ENCODE measurements around the gene LKAAEAR1.

DNA sequence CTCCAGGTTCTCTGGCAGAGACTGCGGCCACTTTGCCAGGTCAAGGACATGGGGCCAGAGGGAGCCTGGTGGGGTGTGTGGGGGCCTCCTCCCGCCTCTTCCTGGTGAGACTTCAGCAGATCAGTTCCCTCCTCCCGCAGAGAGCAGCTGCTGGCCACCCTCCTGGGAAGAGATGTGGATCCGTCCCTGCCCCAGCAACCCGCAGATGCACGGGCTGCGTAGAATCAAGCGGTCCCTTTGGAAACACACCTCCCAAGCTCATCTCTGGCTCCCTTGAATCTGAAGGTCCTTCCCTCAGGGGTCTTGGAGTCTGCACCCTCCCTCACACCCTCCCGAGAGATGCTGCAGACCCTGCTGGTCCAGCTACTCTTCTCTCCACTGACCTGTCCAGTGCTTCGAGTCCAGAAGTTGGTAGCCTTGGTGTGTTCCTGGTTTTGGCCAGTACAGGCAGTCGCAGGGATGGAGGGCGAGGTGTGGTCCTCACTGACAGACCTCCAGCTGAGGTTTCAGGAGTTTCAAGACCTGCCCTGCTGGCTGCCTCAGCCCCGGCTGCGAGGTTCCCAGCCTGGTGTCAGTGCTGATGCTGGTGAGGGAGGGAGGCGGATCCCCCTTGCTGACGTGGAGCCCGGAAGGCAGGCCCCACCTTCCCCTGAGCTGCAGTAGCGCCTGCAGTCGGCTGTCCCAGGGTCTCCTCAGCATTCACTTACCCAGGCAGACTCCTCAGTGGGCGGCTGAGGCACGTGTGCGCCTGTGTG, 23.0 kb upstream of the LKAAEAR1 start, which contains the start of gene NPBWR2:
- TF ChIP-seq, protein P1, sequence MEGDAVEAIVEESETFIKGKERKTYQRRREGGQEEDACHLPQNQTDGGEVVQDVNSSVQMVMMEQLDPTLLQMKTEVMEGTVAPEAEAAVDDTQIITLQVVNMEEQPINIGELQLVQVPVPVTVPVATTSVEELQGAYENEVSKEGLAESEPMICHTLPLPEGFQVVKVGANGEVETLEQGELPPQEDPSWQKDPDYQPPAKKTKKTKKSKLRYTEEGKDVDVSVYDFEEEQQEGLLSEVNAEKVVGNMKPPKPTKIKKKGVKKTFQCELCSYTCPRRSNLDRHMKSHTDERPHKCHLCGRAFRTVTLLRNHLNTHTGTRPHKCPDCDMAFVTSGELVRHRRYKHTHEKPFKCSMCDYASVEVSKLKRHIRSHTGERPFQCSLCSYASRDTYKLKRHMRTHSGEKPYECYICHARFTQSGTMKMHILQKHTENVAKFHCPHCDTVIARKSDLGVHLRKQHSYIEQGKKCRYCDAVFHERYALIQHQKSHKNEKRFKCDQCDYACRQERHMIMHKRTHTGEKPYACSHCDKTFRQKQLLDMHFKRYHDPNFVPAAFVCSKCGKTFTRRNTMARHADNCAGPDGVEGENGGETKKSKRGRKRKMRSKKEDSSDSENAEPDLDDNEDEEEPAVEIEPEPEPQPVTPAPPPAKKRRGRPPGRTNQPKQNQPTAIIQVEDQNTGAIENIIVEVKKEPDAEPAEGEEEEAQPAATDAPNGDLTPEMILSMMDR (IDR thresholded peaks at IDR 0.05), result no peak
- TF ChIP-seq POLR2AphosphoS5 (IDR thresholded peaks at IDR 0.05) (no peak), POLR2A (IDR thresholded peaks at IDR 0.05) (no peak), EP300 (IDR thresholded peaks at IDR 0.05) (no peak)
